GM13977 (cell line): Measurements from ENCODE around the gene RCAN1.

Experiments used
- DNase-seq: peaks from one replicate; pipeline ENCODE4 v3.0.0; 2012; ENCODE audit warnings: low spot score
- CTCF ChIP-seq: IDR thresholded peaks from 2 replicates; pipeline ENCODE4 v1.5.1; 2012; ENCODE audit warnings: mild to moderate bottlenecking, control low read depth; ENCODE audit not compliant: insufficient read depth; ENCODE audit errors: extremely low read depth, missing control alignments
- in situ Hi-C: fragments of 300-500 bp; cut with MboI; formaldehyde crosslinking; loops from one replicate; pipeline ENCODE4 v1.12.0; 2022; ENCODE audit warnings: low sequenced_read_pairs, low pct_unique_long_range_greater_than_20kb, mixed read lengths, inconsistent platforms; ENCODE audit not compliant: unreplicated experiment

RCAN1 gene

GRCh38 chr21:34595457-34595856 lies 19.5 kb downstream of the RCAN1 start:
- in situ Hi-C loops, result no loop called here
- DNase-seq, result no peak
- no peak for TF ChIP-seq CTCF

- no peak for TF ChIP-seq CTCF
- no peak for DNase-seq
- in situ Hi-C loops, result no loop called here
Observed at GRCh38 chr21:34594566-34595234, 20.2 kb downstream of the RCAN1 start.

GRCh38 chr21:34593954-34594531 lies 20.9 kb downstream of the RCAN1 start:
- no peak for DNase-seq
- in situ Hi-C loops, result no loop called here
- TF ChIP-seq CTCF, result no peak

- no peak for TF ChIP-seq CTCF
- no peak for DNase-seq
- in situ Hi-C loops, result no loop called here
Observed at GRCh38 chr21:34593423-34593822, 21.5 kb downstream of the RCAN1 start.

GRCh38 chr21:34592120-34592955 lies 22.6 kb downstream of the RCAN1 start:
- in situ Hi-C loops, result no loop called here
- no peak for TF ChIP-seq CTCF
- DNase-seq, result no peak

- no peak for TF ChIP-seq CTCF
- in situ Hi-C loops, result no loop called here
- DNase-seq, result no peak
Observed at GRCh38 chr21:34590520-34590919, 24.4 kb downstream of the RCAN1 start.
